Sigmoid colon (tissue), 7 donors: Measurements from ENCODE around the gene MILR1. TPM values are rescaled to one million over a fixed set of nuclear protein-coding genes. Genes with fewer than 3 reads are reported as not detected.

Source experiments
- DNase-seq: peaks from one replicate; pipeline ENCODE4 v3.0.0-alpha.2; 2019
- H3K27ac ChIP-seq, 4 donors: fragments of 200-600 bp; sonication (generic); one replicate each; pipeline ENCODE4 v1.5.1; 2016 to 2019; ENCODE audit warnings: mild to moderate bottlenecking in 1 of 4
- H3K27me3 ChIP-seq, 3 donors: fragments of 200-600 bp; sonication (generic); one replicate each; pipeline ENCODE4 v1.5.1; 2019; ENCODE audit warnings: mild to moderate bottlenecking in 1 of 3
- H3K36me3 ChIP-seq, 4 donors: fragments of 200-600 bp; sonication (generic); one replicate each; pipeline ENCODE4 v1.5.1; 2016 to 2019
- H3K4me1 ChIP-seq, 4 donors: fragments of 200-600 bp; sonication (generic); one replicate each; pipeline ENCODE4 v1.5.1; 2017 to 2019
- H3K4me3 ChIP-seq, 4 donors: fragments of 200-600 bp; sonication (generic); one replicate each; pipeline ENCODE4 v1.5.1; 2017 to 2019; ENCODE audit warnings: mild to moderate bottlenecking in 2 of 4, moderate library complexity in 1 of 4
- H3K9me3 ChIP-seq, 4 donors: fragments of 200-600 bp in 3 of 4; sonication (generic) in 3 of 4; one replicate each; pipeline versions ENCODE4 v1.5.1 to v1.6.1; 2013 to 2019
- CTCF ChIP-seq, 4 experiments: fragments of 450-650 bp in 3 of 4; fragments of 200-600 bp in 1 of 4; IDR thresholded peaks; one replicate each; pipeline ENCODE4 v1.5.1; 2016 to 2019; ENCODE audit warnings: antibody characterized with exemption in 4 of 4, mild to moderate bottlenecking in 3 of 4, moderate library complexity in 2 of 4
- EP300 ChIP-seq, 4 donors: sonication (generic); formaldehyde crosslinking; IDR thresholded peaks; one replicate each; pipeline ENCODE4 v1.6.1; 2017; ENCODE audit warnings: antibody characterized with exemption in 4 of 4
- POLR2A ChIP-seq, 2 donors: fragments of 450-650 bp; IDR thresholded peaks; one replicate each; pipeline ENCODE4 v1.6.1; 2016; ENCODE audit warnings: antibody characterized with exemption in 2 of 2, mild to moderate bottlenecking in 2 of 2, moderate library complexity in 2 of 2
- POLR2AphosphoS5 ChIP-seq, 4 donors: sonication (generic); formaldehyde crosslinking; IDR thresholded peaks; one replicate each; pipeline ENCODE4 v1.6.1; 2017; ENCODE audit warnings: antibody characterized with exemption in 4 of 4
- WGBS, 2 donors: extraction: QIAGEN DNeasy Blood & Tissue Kit; methylation state at CpG; one replicate each; pipeline ENCODE4 v1.1.7; 2013; 5-methylcytosine and 5-hydroxymethylcytosine counted together
- intact Hi-C: fragments of 100-400 bp; cut with DNase I; formaldehyde crosslinking; loops from one replicate; pipeline ENCODE4 v1.15.1; 2023
- polyA plus RNA-seq, 3 donors: library from polyadenylated mRNA; stranded (reverse); fragments of 200-250 nt; gene quantifications; one replicate each; pipeline ENCODE4 v1.2.3, GENCODE V29; 2013
- total RNA-seq, 4 donors: library from RNA; depleted of rRNA; stranded (reverse); fragments of >200 nt; gene quantifications; one replicate each; pipeline ENCODE4 v1.1.0, GENCODE V29; 2016
- donor health status: healthy with polysubstance abuse.
- donor health status: Bipolar disorder and iron deficiency.
- donor health status: healthy.

MILR1 gene
- total and polyA plus RNA-seq, 7 donors: 1.8 to 7.8 (median 4.4) TPM

GRCh38 chr17:64500862-64501765 lies 52.2 kb downstream of the MILR1 start:
- peak in 1 of 4 donors; percentile 3 for TF ChIP-seq POLR2AphosphoS5 (IDR thresholded peaks at IDR 0.05)
- no peak for TF ChIP-seq EP300 (IDR thresholded peaks at IDR 0.05)
- TF ChIP-seq CTCF (IDR thresholded peaks at IDR 0.05): no peak
- TF ChIP-seq POLR2A (IDR thresholded peaks at IDR 0.05): no peak
- H3K27ac ChIP-seq: peak overlapping the region in 2 of 4 donors; percentile 2 to 4
- H3K27me3 ChIP-seq: no peaks in the 10 kb centered on the region
- no peak for DNase-seq
- H3K9me3 ChIP-seq: no peaks in the 10 kb centered on the region
- H3K36me3 ChIP-seq: peaks cover 50 to 71% (median 62%) of the 10 kb centered on the region in 4 donors
- H3K4me1 ChIP-seq: peaks cover 0 to 74% (median 56%) of the 10 kb centered on the region in 4 donors
- 86 to 91% methylated on average over 11 of the region's 11 CpGs for WGBS, 2 donors
- intact Hi-C loops: loop anchor here (10.0 kb wide), 1 partner anchor 356 kb away; no protein-coding TSS in a partner anchor
- H3K4me3 ChIP-seq: no peak overlapping the region

- Histone ChIP-seq H3K4me3 (no peak overlapping the region), H3K27ac (peak overlapping the region in 2 of 4 donors; percentile 2 to 100), H3K27me3 (no peaks in the 10 kb centered on the region), H3K9me3 (no peaks in the 10 kb centered on the region), H3K4me1 (peaks cover 0 to 72% (median 53%) of the 10 kb centered on the region in 4 donors), H3K36me3 (peaks cover 50 to 71% (median 62%) of the 10 kb centered on the region in 4 donors)
- DNase-seq: no peak
- 83 to 84% methylated on average over 3 of the region's 3 CpGs for WGBS, 2 donors
- TF ChIP-seq POLR2AphosphoS5 (IDR thresholded peaks at IDR 0.05) (no peak), EP300 (IDR thresholded peaks at IDR 0.05) (no peak)
- intact Hi-C loops: loop anchor here (10.0 kb wide), 1 partner anchor 357 kb away; no protein-coding TSS in a partner anchor
Measured at GRCh38 chr17:64502021-64502420, 53.1 kb downstream of the MILR1 start.

GRCh38 chr17:64502809-64503208 lies 53.9 kb downstream of the MILR1 start:
- peak overlapping the region; percentile 95 to 100 (median 98) for H3K27ac ChIP-seq
- TF ChIP-seq CTCF (IDR thresholded peaks at IDR 0.05) (no peak), POLR2A (IDR thresholded peaks at IDR 0.05) (no peak), POLR2AphosphoS5 (IDR thresholded peaks at IDR 0.05) (no peak), EP300 (IDR thresholded peaks at IDR 0.05) (no peak)
- DNase-seq: no peak
- no peaks in the 10 kb centered on the region for H3K9me3 ChIP-seq
- H3K4me1 ChIP-seq: peaks cover 0 to 67% (median 48%) of the 10 kb centered on the region in 4 donors
- intact Hi-C loops: loop anchor here (10.0 kb wide), 1 partner anchor 358 kb away; no protein-coding TSS in a partner anchor
- H3K27me3 ChIP-seq: no peaks in the 10 kb centered on the region
- peaks cover 50 to 70% (median 62%) of the 10 kb centered on the region in 4 donors for H3K36me3 ChIP-seq
- H3K4me3 ChIP-seq: no peak overlapping the region
- 78 to 82% methylated on average over 2 of the region's 2 CpGs for WGBS, 2 donors

- H3K4me1 ChIP-seq: peaks cover 0 to 68% (median 53%) of the 10 kb centered on the region in 4 donors
- peak overlapping the region in 2 of 4 donors; percentile 78 to 81 for H3K4me3 ChIP-seq
- TF ChIP-seq POLR2A (IDR thresholded peaks at IDR 0.05) (no peak), CTCF (IDR thresholded peaks at IDR 0.05) (no peak), EP300 (IDR thresholded peaks at IDR 0.05) (no peak), POLR2AphosphoS5 (IDR thresholded peaks at IDR 0.05) (no peak)
- no peak for DNase-seq
- peaks cover 50 to 65% (median 58%) of the 10 kb centered on the region in 4 donors for H3K36me3 ChIP-seq
- no peaks in the 10 kb centered on the region for H3K27me3 ChIP-seq
- intact Hi-C loops: loop anchor here (10.0 kb wide), 1 partner anchor 359 kb away; no protein-coding TSS in a partner anchor
- WGBS, 2 donors: 78 to 86% methylated on average over 5 of the region's 5 CpGs
- no peaks in the 10 kb centered on the region for H3K9me3 ChIP-seq
- peak overlapping the region; percentile 95 to 100 (median 98) for H3K27ac ChIP-seq
Measured at GRCh38 chr17:64503341-64503740, 54.4 kb downstream of the MILR1 start.
